Measurements from ENCODE around the gene CELSR3. TPM values are rescaled to one million over a fixed set of nuclear protein-coding genes. Genes with fewer than 3 reads are reported as not detected.

CELSR3 gene
- total and polyA plus RNA-seq, 4 donors: 6.0 to 26.1 (median 18.0) TPM

DNA sequence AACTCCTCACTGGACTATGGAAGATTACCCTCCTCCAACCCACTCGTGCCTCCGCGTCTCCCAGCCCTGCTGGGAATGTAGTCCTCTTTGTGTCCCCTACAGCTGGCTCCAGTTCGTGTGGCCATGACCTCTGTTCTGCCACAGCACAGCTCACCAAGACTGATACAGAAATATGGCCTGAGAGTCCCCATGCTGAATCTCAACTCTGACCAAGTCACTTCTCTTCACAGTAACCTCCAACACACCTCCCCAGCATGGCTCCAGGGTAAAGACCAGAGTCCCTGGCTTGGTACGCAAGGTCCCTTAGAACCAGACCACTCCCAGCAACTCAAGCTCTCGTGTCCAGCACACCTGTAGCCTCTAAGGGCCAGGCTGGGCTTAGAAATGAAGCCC lies 65.3 kb downstream of the CELSR3 start:
- peaks cover 65% of the 10 kb centered on the region for H3K36me3 ChIP-seq (ENCODE audit: control insufficient read depth, insufficient read depth, low read length)
- no peak for DNase-seq (ENCODE audit: low read depth in 4 of 6, low spot score in 6 of 6)
- H3K27ac ChIP-seq (ENCODE audit: low read depth, low read length): no peak overlapping the region
- no peak overlapping the region for H3K4me3 ChIP-seq (ENCODE audit: low read depth, low read length)
- no peaks in the 10 kb centered on the region for H3K9me3 ChIP-seq (ENCODE audit: control insufficient read depth, insufficient read depth, low read length)
- H3K27me3 ChIP-seq (ENCODE audit: control insufficient read depth, insufficient read depth, low read length): peaks cover 19% of the 10 kb centered on the region
- 87% methylated on average over 6 of the region's 6 CpGs for WGBS (ENCODE audit: insufficient coverage)
- H3K4me1 ChIP-seq (ENCODE audit: control insufficient read depth, insufficient read depth, low read length): peaks cover 34% of the 10 kb centered on the region

DNA sequence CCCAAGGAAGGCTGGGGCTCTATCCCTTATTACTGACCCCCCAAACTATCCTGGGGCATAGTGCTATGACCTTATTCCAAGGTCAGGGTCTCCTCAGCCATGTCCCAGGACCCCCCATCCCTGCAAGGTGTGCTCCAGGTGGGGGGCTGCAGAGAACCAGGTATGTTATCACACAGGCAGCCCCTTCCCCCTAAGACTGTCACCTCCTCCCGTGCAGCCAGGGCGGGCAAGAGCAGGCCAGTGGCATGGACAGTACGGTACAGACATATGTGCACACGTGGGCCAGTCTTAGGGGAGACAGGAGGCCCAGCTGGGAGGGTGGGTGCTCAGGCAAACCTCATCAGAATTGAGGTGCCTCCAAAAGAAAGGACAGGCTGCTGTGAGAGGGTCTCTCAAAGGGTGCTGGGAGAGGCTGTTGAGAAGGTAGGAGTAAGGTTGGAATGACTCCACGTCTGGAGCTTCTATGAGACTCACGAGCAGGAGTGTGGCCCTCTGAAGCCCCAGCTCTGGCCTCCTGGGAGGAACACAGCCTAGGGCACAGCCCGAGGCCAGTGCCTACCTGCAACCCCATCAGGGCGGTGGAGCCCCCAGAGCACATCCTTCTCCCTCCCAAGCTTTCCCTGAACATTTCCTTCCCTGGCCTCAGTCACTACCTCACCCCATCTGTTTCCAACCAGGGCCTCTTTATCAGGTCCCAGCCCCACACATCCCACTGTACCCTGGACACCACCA lies 65.8 kb downstream of the CELSR3 start:
- H3K9me3 ChIP-seq (ENCODE audit: control insufficient read depth, insufficient read depth, low read length): no peaks in the 10 kb centered on the region
- H3K4me1 ChIP-seq (ENCODE audit: control insufficient read depth, insufficient read depth, low read length): peaks cover 34% of the 10 kb centered on the region
- no peak overlapping the region for H3K4me3 ChIP-seq (ENCODE audit: low read depth, low read length)
- H3K36me3 ChIP-seq (ENCODE audit: control insufficient read depth, insufficient read depth, low read length): peaks cover 64% of the 10 kb centered on the region
- no peak overlapping the region for H3K27ac ChIP-seq (ENCODE audit: low read depth, low read length)
- 83% methylated on average over 6 of the region's 8 CpGs for WGBS (ENCODE audit: insufficient coverage)
- no peak for DNase-seq (ENCODE audit: low read depth in 4 of 6, low spot score in 6 of 6)
- peaks cover 19% of the 10 kb centered on the region for H3K27me3 ChIP-seq (ENCODE audit: control insufficient read depth, insufficient read depth, low read length)

DNA sequence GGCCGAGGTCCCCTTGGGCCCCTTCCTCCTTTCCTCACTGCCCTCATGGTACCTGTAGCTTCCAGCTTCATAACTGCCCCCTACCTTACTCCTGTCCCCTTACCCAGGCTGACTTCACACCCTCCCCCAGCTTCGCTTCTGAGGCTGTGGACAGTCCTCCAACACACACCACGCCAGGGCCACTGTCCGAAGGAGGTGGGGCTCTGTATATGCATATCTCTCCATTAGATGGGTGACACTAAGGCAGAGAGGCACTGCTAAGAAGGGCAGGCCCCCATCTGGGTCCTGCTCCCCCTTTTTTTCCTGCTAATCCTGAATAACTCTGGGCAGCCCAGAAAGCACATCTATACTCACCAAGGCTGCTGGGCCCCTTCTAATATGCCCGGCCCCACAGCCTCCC lies 66.5 kb downstream of the CELSR3 start:
- Histone ChIP-seq H3K27me3 (ENCODE audit: control insufficient read depth, insufficient read depth, low read length) (peaks cover 19% of the 10 kb centered on the region), H3K4me1 (ENCODE audit: control insufficient read depth, insufficient read depth, low read length) (peaks cover 34% of the 10 kb centered on the region), H3K9me3 (ENCODE audit: control insufficient read depth, insufficient read depth, low read length) (no peaks in the 10 kb centered on the region), H3K36me3 (ENCODE audit: control insufficient read depth, insufficient read depth, low read length) (peaks cover 64% of the 10 kb centered on the region), H3K27ac (ENCODE audit: low read depth, low read length) (no peak overlapping the region), H3K4me3 (ENCODE audit: low read depth, low read length) (no peak overlapping the region)
- no peak for DNase-seq (ENCODE audit: low read depth in 4 of 6, low spot score in 6 of 6)
- WGBS (ENCODE audit: insufficient coverage): 80% methylated on average over 3 of the region's 5 CpGs

DNA sequence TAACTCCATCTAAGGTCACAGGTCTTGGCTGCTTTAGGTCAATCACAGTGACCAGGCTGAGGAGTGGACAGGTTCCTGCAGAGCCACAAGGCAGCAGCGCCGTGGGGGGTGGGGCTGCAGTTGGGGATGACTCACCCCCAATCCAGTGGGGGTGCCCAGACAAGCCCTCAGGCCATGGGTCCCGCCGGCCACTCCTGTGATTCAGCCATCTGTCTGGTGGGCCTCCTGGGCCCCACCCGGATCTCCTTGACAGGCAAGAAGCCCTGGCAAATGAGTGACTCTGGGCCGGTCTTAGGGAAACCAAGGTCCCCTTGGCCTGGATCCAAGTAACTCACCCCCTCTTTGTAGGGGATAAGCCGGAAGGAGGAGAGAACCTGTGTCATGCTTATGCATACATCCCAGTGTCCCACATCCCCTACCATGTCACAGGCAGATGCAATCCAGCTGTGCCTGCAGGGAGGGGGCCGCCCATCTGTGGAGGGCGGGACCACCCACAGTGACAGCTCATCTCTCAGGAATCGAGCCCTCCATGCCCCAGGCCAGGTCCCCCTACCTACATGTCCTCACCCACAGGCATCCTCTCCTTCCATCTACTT lies 67.1 kb downstream of the CELSR3 start:
- peaks cover 34% of the 10 kb centered on the region for H3K4me1 ChIP-seq (ENCODE audit: control insufficient read depth, insufficient read depth, low read length)
- WGBS (ENCODE audit: insufficient coverage): 29% methylated on average over 10 of the region's 10 CpGs
- no peaks in the 10 kb centered on the region for H3K9me3 ChIP-seq (ENCODE audit: control insufficient read depth, insufficient read depth, low read length)
- no peak overlapping the region for H3K4me3 ChIP-seq (ENCODE audit: low read depth, low read length)
- DNase-seq (ENCODE audit: low read depth in 4 of 6, low spot score in 6 of 6): no peak
- H3K27ac ChIP-seq (ENCODE audit: low read depth, low read length): no peak overlapping the region
- H3K27me3 ChIP-seq (ENCODE audit: control insufficient read depth, insufficient read depth, low read length): peaks cover 19% of the 10 kb centered on the region
- peaks cover 59% of the 10 kb centered on the region for H3K36me3 ChIP-seq (ENCODE audit: control insufficient read depth, insufficient read depth, low read length)

DNA sequence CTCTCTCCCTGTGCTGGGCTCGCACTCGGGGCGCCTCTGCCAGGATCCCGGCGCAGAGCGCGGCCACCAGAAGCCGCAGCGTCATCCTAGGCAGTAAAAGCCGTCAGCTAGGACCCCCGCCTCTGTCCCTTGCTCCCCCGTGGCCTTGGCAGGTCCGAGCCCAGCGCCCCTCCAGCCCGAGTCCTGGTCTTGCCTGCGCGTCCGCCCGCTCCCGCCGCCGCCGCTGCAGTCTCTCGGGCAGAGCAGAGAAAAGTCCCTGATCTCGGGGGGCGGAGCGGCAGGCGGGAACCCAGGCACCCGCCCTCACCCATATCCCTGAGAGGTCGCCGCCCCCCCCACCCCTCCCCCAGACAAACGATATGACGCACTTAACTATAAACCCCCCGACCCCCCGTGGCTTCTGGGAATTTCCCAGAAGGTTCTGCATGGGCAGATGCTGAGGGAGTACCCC lies 67.6 kb downstream of the CELSR3 start, which contains the start of gene COL7A1:
COL7A1 (minus strand) TSS at position 255 of the 451 bp plus-strand sequence; CDS start at position 85, 170 bp downstream.
- H3K27ac ChIP-seq (ENCODE audit: low read depth, low read length): no peak within 1 kb of the TSS
- 4% methylated on average over 25 of the region's 35 CpGs for WGBS (ENCODE audit: insufficient coverage)
- H3K27me3 ChIP-seq (ENCODE audit: control insufficient read depth, insufficient read depth, low read length): peaks cover 19% of the 10 kb centered on the region
- peak in 2 of 6 donors; percentile 22 to 25 for DNase-seq (ENCODE audit: low read depth in 4 of 6, low spot score in 6 of 6)
- peak within 1 kb of the TSS; percentile 21 for H3K4me3 ChIP-seq (ENCODE audit: low read depth, low read length)
- no peaks in the 10 kb centered on the region for H3K9me3 ChIP-seq (ENCODE audit: control insufficient read depth, insufficient read depth, low read length)
- H3K36me3 ChIP-seq (ENCODE audit: control insufficient read depth, insufficient read depth, low read length): peaks cover 56% of the 10 kb centered on the region
- H3K4me1 ChIP-seq (ENCODE audit: control insufficient read depth, insufficient read depth, low read length): peaks cover 34% of the 10 kb centered on the region

DNA sequence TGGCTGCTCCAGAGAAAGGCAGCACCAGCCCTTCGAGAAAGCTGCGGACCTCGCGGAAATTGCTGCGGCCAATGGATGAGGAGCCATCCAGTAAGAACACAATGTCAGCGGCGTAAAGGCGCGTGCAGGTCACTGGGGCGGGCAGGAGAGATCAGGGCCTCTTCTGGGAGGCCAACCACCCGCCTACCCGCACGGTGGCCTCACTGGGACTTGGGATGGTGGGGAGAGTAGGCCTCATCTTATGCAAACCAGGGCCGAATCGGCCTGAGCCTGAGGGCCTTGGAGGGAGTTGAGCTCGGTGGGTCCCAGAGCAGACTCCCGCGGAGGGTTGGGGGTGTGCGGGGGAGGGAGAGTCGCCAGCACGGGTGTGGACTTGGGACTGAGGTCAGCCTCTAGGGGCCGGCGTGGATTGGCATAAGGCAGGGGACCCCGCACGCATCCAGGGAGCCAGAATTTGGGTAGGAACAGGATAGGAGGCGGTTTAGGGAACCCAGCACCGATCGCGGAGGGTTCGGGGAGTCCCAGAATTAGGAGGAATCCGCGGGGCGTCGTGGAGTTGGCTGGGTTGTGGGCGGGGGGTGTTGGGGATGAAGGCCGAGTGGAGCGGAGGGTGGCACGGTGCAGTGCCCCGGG lies 68.2 kb downstream of the CELSR3 start:
- Histone ChIP-seq H3K4me1 (ENCODE audit: control insufficient read depth, insufficient read depth, low read length) (peaks cover 34% of the 10 kb centered on the region), H3K27me3 (ENCODE audit: control insufficient read depth, insufficient read depth, low read length) (peaks cover 19% of the 10 kb centered on the region), H3K9me3 (ENCODE audit: control insufficient read depth, insufficient read depth, low read length) (no peaks in the 10 kb centered on the region), H3K4me3 (ENCODE audit: low read depth, low read length) (peak overlapping the region; percentile 21), H3K27ac (ENCODE audit: low read depth, low read length) (no peak overlapping the region), H3K36me3 (ENCODE audit: control insufficient read depth, insufficient read depth, low read length) (peaks cover 54% of the 10 kb centered on the region)
- peak in 1 of 6 donors; percentile 20 for DNase-seq (ENCODE audit: low read depth in 4 of 6, low spot score in 6 of 6)
- 18% methylated on average over 39 of the region's 39 CpGs for WGBS (ENCODE audit: insufficient coverage)

DNA sequence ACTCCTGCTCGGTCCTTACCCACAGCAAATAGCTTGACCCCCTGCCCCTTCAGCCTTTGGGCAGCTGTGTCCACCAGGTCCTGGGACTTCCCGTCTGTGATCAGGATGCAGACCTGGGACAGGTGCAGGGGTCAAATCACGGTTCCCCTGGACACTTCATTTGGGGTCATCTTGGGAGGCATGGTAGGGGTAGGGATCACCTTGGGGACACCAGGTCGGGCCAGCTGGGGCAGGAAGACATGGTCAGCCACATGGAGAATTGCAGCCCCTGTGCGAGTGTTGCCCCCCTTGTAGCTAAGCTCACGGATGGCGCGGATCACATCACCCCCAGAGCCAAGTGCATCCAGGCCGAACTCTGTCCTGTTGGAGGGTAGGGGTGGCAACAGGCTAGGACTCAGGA lies 69.3 kb downstream of the CELSR3 start:
- H3K4me3 ChIP-seq (ENCODE audit: low read depth, low read length): no peak overlapping the region
- H3K27me3 ChIP-seq (ENCODE audit: control insufficient read depth, insufficient read depth, low read length): peaks cover 19% of the 10 kb centered on the region
- 100% methylated on average over 7 of the region's 9 CpGs for WGBS (ENCODE audit: insufficient coverage)
- no peak overlapping the region for H3K27ac ChIP-seq (ENCODE audit: low read depth, low read length)
- H3K9me3 ChIP-seq (ENCODE audit: control insufficient read depth, insufficient read depth, low read length): no peaks in the 10 kb centered on the region
- DNase-seq (ENCODE audit: low read depth in 4 of 6, low spot score in 6 of 6): no peak
- peaks cover 27% of the 10 kb centered on the region for H3K4me1 ChIP-seq (ENCODE audit: control insufficient read depth, insufficient read depth, low read length)
- H3K36me3 ChIP-seq (ENCODE audit: control insufficient read depth, insufficient read depth, low read length): peaks cover 47% of the 10 kb centered on the region

DNA sequence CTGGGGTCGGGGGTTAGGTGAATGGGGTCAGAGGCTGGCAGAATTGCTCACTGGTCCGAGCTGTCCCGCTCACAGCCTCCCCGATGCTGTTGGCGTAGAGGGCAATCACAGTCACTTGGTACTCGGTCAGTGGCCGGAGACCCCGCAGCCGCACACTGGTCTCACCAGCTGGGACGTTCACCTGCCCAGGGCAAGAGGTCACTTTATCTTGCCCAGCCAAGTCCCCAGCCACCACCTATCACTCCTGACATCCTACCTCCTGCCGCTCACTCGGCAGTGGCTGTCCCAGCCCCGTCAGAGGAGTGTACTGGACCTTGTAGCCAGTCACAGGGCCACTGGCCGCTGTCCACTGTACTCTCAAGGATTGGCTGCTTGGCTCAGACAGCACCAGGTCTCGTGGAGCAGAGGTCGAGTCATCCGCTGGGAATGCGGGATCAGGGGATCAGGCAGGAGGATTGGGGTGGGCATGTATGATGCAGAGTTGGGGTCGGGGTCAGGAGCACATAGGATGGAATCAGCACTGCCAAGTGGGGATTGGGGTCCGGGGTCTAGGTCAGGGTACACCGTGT lies 70.1 kb downstream of the CELSR3 start:
- peaks cover 46% of the 10 kb centered on the region for H3K36me3 ChIP-seq (ENCODE audit: control insufficient read depth, insufficient read depth, low read length)
- no peak overlapping the region for H3K4me3 ChIP-seq (ENCODE audit: low read depth, low read length)
- WGBS (ENCODE audit: insufficient coverage): 90% methylated on average over 20 of the region's 21 CpGs
- no peak overlapping the region for H3K27ac ChIP-seq (ENCODE audit: low read depth, low read length)
- no peak for DNase-seq (ENCODE audit: low read depth in 4 of 6, low spot score in 6 of 6)
- H3K9me3 ChIP-seq (ENCODE audit: control insufficient read depth, insufficient read depth, low read length): no peaks in the 10 kb centered on the region
- H3K4me1 ChIP-seq (ENCODE audit: control insufficient read depth, insufficient read depth, low read length): peaks cover 22% of the 10 kb centered on the region
- H3K27me3 ChIP-seq (ENCODE audit: control insufficient read depth, insufficient read depth, low read length): peaks cover 19% of the 10 kb centered on the region

DNA sequence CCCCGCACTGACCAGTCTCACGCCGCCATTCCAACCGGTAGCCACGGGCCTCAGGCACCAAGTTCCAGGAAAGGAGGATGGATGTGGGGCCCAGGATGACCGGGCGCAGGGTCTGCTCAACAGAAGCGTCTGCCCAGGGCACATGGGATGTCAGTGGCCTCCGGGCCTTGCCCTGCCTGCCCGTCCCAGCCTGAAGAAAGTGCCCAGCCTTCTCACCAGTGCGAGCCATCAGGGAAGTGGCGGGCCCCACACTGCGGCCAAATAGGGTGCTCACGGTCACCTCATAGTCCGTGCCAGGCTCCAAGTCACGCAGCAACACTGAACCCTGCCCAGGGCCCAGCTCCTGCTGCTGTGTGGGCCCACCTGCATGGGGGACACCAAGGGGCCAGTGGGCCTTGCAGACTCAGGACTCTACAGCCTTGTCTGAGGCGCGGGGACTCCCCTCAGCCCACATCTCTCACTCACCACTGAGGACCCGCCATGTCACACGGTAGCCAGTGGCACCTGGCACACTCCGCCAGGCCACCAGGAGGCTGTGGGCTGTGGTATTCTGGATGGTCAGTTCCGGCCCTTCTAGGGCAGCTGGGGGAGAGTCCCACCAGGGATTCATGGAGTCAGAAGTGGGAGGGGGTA lies 70.7 kb downstream of the CELSR3 start:
- no peak for DNase-seq (ENCODE audit: low read depth in 4 of 6, low spot score in 6 of 6)
- H3K4me1 ChIP-seq (ENCODE audit: control insufficient read depth, insufficient read depth, low read length): peaks cover 21% of the 10 kb centered on the region
- H3K27me3 ChIP-seq (ENCODE audit: control insufficient read depth, insufficient read depth, low read length): peaks cover 19% of the 10 kb centered on the region
- no peak overlapping the region for H3K27ac ChIP-seq (ENCODE audit: low read depth, low read length)
- no peaks in the 10 kb centered on the region for H3K9me3 ChIP-seq (ENCODE audit: control insufficient read depth, insufficient read depth, low read length)
- peaks cover 45% of the 10 kb centered on the region for H3K36me3 ChIP-seq (ENCODE audit: control insufficient read depth, insufficient read depth, low read length)
- no peak overlapping the region for H3K4me3 ChIP-seq (ENCODE audit: low read depth, low read length)
- 94% methylated on average over 19 of the region's 22 CpGs for WGBS (ENCODE audit: insufficient coverage)

Measured in spinal cord (tissue), 10 donors.